ENCODE data around the gene PSMD3.

PSMD3 gene

DNA sequence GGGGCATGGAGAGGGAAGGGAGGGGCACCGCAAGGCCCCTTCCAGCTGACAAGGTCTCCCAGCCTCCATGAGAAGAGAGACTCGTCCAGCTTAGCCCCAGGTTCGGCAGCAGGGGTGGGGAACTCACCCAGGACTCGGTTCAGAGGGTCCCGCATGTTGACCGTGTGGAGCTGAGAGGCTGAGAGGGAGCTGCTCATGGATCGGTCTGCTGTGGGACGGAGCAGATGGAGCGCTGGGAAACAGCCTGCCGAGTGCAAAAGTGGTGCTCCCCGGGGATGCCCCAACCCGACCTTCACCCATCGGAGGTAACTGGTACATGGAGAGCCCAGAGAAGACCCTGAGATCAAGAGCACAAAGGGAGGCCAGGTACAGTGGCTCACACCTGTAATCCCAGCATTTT lies 39.5 kb downstream of the PSMD3 start:
- DNase-seq = no peak
- intact Hi-C loops (cut with DNase I; ENCODE audit: low total_unique reads) = no loop called here
- TF ChIP-seq, protein P1, sequence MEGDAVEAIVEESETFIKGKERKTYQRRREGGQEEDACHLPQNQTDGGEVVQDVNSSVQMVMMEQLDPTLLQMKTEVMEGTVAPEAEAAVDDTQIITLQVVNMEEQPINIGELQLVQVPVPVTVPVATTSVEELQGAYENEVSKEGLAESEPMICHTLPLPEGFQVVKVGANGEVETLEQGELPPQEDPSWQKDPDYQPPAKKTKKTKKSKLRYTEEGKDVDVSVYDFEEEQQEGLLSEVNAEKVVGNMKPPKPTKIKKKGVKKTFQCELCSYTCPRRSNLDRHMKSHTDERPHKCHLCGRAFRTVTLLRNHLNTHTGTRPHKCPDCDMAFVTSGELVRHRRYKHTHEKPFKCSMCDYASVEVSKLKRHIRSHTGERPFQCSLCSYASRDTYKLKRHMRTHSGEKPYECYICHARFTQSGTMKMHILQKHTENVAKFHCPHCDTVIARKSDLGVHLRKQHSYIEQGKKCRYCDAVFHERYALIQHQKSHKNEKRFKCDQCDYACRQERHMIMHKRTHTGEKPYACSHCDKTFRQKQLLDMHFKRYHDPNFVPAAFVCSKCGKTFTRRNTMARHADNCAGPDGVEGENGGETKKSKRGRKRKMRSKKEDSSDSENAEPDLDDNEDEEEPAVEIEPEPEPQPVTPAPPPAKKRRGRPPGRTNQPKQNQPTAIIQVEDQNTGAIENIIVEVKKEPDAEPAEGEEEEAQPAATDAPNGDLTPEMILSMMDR (IDR thresholded peaks at IDR 0.05) = no peak
- Histone ChIP-seq H3K4me1 (peaks cover 0 to 52% (median 18%) of the 10 kb centered on the region in 4 donors), H3K4me3 (no peak overlapping the region), H3K27ac (peak overlapping the region in 1 of 2 donors; percentile 55), H3K27me3 (no peaks in the 10 kb centered on the region), H3K9me3 (no peaks in the 10 kb centered on the region), H3K36me3 (peaks cover 33 to 59% (median 38%) of the 10 kb centered on the region in 3 donors)

DNA sequence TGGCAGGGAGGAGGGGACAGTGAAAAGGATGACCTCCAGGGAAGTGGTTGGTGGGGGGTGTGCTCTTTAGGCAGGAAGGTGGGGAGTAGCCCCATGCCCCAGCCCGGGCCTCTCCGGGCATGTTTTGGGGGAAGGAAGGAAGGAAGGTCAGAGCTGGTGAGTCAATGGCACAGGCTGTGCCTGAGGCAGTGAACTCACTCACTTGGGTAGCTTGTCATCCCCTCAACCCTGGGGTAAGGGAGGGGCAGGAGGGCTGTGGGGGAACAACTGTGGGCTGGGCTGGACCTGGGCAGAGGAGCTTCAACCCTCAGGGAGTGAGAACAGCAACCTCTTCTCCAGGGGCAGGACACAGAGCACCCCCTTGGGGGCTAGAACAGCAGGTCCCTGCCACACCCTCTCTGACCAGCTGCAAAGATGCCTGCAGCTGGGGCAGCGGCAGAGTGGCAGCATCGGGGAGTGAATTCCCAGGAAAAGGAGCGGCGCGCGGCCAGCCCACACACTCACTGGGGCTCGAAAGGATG lies 40.9 kb downstream of the PSMD3 start:
- intact Hi-C loops (cut with DNase I; ENCODE audit: low total_unique reads) = no loop called here
- TF ChIP-seq, protein P1 (IDR thresholded peaks at IDR 0.05) = no peak
- H3K36me3 ChIP-seq = peaks cover 47 to 73% (median 52%) of the 10 kb centered on the region in 3 donors
- H3K9me3 ChIP-seq = no peaks in the 10 kb centered on the region
- H3K27me3 ChIP-seq = no peaks in the 10 kb centered on the region
- no peak overlapping the region for H3K4me3 ChIP-seq
- H3K4me1 ChIP-seq = peaks cover 0 to 53% (median 19%) of the 10 kb centered on the region in 4 donors
- peak overlapping the region in 1 of 2 donors; percentile 2 for H3K27ac ChIP-seq
- peak in 1 of 2 donors; percentile 46 for DNase-seq

DNA sequence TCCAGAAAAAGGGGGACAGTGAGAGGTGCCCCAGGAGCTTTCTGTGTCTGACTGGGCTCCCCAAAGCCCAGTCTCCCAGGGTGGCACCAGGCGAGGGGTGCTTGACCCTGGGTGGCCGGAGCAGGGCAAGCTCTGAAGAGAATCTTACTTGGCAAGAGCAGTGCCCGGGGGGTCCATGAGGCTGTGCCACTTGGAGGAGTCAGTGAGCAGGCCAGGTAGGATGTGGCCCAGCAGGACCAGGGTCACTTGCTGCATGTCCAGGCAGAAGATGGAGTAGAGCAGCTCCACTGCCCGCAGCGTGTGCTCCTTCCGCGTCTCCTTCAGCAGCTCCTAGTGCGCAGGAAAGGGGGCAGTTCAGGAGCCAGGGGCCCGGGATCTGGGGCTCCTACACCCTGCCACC lies 41.9 kb downstream of the PSMD3 start:
- no peak overlapping the region for H3K27ac ChIP-seq
- H3K36me3 ChIP-seq = peaks cover 47 to 77% (median 59%) of the 10 kb centered on the region in 3 donors
- H3K9me3 ChIP-seq = no peaks in the 10 kb centered on the region
- intact Hi-C loops (cut with DNase I; ENCODE audit: low total_unique reads) = no loop called here
- no peaks in the 10 kb centered on the region for H3K27me3 ChIP-seq
- H3K4me1 ChIP-seq = peaks cover 0 to 58% (median 24%) of the 10 kb centered on the region in 4 donors
- no peak for DNase-seq
- TF ChIP-seq, protein P1 (IDR thresholded peaks at IDR 0.05) = no peak
- H3K4me3 ChIP-seq = no peak overlapping the region

DNA sequence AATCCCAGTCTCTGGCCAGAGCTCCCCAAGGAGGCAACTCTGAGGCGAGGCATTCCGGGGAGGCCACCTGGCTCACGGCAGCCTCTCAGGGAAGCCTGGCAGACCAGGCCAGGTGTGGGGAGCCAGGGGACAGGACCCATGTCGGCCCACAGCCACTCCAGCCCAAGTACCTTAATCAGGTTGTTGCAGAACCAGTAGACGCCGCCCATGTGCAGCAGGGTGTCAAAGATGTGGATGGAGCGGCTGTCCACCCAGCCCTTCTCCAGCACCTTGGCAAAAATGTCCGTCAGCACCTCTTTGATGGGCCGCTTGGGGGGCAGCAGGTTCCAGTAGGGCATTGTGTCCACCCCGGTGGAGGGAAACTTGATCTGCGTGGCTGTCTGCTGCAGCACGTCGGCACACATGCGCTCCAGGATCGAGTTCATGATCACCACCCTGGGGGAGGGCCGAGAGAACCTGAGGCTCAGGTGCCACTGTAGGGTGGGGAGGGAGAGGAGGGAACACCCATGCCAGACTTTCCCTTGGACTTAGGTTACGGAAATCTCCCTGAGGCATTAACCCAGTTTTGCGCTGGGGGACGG lies 42.4 kb downstream of the PSMD3 start:
- peaks cover 0 to 53% (median 21%) of the 10 kb centered on the region in 4 donors for H3K4me1 ChIP-seq
- no peaks in the 10 kb centered on the region for H3K9me3 ChIP-seq
- H3K27ac ChIP-seq = no peak overlapping the region
- H3K36me3 ChIP-seq = peaks cover 47 to 82% (median 63%) of the 10 kb centered on the region in 3 donors
- DNase-seq = no peak
- TF ChIP-seq, protein P1 (IDR thresholded peaks at IDR 0.05) = no peak
- intact Hi-C loops (cut with DNase I; ENCODE audit: low total_unique reads) = no loop called here
- no peak overlapping the region for H3K4me3 ChIP-seq
- no peaks in the 10 kb centered on the region for H3K27me3 ChIP-seq

DNA sequence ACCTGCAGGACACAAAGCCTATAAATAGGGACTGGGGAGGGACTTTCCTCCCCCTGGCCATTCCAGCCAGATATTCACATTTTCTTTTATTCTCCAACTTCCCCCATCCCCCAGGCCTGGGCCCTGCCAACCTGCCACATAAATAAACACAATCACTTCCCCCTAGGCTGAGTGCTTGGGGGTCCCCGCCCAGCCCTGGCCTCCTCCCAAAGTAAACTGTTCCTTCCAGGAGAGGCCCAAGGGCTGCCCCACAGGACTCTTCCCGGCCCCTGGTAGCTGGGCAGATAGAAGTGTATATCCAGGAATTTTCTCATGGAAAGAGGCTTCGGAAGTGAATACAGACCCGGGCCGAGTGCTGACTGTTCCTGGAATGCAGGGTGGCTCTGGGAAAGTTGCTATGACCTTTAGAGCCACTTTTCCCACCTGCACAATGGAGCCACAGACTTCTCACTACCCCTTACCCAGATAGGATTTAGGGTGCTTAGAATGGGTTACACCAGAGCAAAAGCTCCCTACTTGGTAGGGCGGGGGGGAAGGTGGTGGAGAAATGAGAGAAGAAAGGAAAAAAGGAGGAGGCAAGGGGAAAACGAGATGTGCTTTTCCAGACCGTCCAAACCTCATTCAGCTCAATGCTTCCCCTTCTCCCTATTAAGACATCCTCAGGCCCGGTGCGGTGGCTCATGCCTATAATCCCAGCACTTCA lies 43.1 kb downstream of the PSMD3 start:
- Histone ChIP-seq H3K27me3 (no peaks in the 10 kb centered on the region), H3K4me1 (peaks cover 0 to 46% (median 14%) of the 10 kb centered on the region in 4 donors), H3K36me3 (peaks cover 49 to 89% (median 70%) of the 10 kb centered on the region in 3 donors), H3K27ac (no peak overlapping the region), H3K9me3 (no peaks in the 10 kb centered on the region), H3K4me3 (no peak overlapping the region)
- no peak for DNase-seq
- intact Hi-C loops (cut with DNase I; ENCODE audit: low total_unique reads) = no loop called here
- TF ChIP-seq, protein P1 (IDR thresholded peaks at IDR 0.05) = no peak

Data from tibial artery (tissue), 4 donors.